GM18498 (cell line): ENCODE measurements around the gene C1orf210.

Experiments
- ATAC-seq: cut with Tn5 transposase; IDR thresholded peaks from one replicate; pipeline ENCODE4 v1.9.1; 2021; ENCODE audit warnings: mild to moderate bottlenecking, moderate library complexity; ENCODE audit not compliant: unreplicated experiment

C1orf210 gene

DNA sequence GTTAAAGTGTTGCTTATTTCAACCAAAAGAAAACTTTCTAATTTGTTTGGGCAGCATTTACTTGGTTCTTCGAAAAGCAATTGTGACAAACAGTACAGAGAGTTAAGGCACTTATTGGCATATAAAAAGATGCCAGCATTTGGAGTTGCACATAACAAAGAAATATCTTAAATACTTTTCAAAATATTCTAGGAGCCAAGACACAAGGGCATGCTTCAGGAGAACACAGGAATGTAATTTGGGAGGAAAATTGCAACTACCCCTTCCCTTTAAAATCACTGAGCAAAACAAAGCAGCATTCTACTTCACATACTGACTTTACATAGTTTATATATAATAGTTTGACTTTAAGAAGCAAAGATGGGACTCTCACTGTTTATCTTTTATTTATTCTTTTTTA is 10.8 kb upstream of the C1orf210 start:
- ATAC-seq, result no peak

DNA sequence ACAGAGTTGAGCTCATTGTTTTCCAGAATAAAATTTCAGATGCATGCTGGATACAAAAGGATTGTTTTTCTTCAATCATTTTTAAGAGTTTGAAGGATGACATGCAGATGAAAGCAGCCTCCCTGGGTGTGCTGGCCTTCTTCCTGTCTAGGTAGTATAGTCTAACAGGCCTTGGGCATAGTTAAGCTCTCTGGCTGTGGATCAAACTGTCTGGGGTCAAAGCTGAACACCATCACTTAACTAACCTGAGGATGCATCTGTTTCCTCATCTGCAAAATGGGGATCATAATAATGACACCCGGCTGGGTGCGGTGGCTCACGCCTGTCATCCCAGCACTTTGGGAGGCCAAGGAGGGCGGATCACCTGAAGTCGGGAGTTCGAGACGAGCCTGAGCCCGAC is 9.4 kb upstream of the C1orf210 start:
- ATAC-seq, result no peak

DNA sequence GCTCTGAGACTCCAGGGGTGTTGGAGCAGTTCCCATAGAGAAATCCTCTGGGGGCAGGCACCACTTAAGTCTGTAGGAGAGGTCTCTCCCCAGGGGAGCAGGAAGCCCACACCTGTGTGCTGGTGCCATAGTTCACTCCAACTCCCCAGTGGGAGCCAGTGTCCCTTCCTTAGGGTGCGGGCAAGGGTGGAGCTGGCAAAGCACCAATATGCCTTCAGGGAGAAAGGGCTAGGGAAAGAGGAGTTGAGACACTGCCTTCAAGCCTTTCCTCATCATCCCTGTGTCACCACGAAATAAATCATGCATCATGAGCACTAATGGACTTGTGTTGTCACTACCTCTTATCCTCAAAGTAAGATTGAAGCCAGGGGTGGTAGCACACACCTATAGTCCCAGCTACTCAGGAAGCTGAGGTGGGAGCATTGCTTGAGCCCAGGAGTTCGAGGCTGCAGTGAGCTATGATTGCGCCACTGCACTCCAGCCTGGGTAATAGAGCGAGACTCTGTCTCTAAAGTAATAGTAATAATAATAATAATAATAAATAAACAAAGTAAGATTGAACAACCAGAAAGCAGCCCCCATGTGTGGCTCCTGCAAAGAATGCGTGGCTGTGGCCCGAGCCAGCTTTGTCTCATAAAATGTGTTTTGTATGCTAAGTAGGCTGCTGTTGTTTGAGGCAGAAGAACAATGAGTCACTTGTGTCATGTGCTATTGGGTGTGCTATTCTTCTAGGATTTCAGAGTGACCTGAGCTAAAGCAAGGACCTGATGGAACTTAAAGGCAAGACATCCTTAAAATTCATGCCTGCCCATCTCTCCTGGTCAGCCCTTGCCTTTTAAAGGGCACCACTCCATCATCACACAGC is 8.7 kb upstream of the C1orf210 start:
- no peak for ATAC-seq

DNA sequence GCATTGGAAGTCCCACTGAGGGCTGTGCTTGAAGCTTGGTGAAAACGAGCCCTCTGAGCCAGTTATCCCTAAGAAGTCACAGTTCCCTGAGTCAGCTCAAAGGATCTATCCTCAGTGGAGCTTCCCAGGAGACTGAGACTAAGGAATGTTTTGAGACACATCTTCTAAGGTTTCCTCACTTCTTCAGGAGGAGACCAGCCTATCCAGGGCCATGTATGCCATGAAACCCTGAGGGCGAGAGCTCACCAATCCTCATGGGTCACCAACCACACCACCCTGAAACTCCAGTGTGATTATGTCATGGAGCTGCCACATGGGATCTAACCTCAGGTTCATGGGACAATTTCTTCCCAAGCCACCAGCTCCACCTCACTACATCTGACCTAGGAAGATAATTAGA is 7.8 kb upstream of the C1orf210 start:
- no peak for ATAC-seq

DNA sequence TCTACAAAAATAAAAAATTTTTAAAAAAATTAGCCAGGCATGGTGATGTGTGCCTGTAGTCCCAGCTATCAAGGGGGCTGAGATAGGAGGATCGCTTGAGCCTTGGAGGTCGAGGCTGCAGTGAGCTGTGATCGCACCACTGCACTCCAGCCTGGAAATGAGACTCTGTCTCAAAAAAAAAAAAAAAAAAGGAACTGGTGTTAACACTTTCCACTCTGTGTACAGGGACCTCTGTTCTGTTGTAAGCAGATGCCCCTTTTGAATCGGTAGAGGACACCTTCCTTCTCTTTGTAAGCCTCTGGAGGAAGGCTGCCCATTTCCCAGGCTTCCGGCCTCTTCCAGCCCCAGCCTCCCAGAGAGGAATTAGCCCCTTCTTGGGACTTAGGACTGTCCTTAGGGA is 7.3 kb upstream of the C1orf210 start:
- ATAC-seq, result no peak

DNA sequence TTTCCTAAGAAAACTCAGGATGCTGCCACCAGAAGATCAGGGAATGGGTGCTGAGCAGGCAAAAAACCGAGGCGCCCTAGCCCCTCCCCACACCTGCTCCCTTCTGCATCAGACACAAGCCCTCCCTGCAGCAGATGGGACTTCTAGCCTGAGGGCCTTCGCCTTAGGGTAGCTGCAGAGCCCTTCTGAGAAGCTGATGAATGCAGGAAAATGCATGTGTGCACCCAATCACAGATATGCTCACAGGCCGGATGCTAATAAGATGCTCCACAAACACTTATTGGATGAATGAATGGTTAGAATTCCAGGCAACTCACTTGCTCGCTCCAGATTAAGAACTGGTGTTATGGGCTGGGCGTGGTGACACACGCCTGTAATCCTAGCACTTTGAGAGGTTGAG is 6.8 kb upstream of the C1orf210 start:
- no peak for ATAC-seq

DNA sequence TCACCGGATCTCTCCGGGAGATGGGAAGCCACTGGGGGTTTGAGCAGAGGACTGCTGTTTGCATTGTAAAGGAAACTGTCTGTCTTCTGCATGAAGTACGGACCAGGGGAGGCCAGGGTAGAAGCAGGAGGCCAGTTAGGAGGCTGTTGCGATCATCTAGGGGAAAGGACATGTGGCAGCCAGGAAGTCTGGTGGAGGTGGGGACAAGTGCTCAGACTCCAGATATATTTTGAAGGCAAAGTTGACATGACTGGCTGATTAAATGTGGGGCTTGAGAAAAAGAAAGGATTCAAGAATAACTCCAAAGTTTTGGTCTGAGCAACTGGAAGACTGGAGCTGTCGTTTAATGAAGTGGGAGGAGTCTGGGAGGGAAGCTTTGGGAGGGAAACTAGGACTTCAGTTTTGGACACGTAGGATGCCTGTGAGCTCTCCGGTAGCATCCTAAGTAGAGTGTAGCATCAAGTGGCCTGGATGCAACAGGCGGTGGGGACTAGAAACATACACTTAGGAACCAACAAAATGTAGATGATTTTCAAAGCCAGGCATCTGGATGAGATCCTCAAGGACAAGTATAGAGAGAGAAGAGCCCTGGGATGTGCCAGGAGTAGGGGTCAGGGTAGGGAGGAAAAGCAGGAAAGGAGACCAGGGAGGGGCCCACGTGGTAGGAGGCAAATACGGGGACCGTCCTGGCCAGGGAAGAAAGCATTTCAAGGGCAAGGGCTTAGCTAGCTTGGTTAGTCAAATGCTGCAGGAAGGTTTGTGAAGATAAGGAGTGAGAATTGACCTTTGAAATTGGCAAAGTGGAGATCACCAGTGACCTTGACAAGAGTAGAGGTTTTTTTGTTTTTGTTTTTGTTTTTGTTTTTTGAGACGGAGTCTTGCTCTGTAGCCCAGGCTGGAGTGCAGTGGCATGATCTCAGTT is 3.7 kb upstream of the C1orf210 start:
- no peak for ATAC-seq

DNA sequence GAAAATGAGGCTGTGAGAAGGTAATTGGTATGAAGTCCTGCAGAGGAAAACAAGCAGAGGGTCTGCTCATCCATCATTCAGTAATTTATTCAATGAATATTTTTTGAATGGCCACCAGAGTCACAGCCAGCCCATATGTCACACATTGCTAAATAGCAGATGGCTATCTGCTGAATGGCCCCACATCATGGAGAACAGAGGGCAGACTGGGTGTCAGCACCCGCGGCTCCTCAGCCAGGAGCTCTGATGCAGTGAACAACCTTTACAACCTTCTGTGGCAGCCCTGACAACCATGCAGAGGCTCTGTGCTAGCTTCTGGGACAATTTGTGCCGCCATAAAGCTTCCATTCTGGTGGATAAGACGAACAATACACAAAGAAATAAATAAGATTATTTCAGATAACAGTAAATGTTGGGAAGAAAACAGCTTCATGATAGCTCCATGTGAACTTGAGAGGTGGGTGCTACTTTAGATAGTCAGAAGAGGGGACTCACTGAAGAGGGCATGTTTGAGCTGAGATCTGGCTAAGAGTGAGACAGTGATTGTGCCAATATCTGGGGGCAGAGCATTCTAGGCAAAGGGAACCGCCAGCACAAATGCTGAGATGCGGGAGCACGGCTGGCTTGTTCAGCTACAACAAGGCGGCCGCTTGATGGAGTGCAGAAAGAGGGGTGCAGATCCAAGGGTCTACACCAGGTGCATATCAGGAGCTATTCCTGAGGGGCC is 2.8 kb upstream of the C1orf210 start:
- ATAC-seq, result no peak

DNA sequence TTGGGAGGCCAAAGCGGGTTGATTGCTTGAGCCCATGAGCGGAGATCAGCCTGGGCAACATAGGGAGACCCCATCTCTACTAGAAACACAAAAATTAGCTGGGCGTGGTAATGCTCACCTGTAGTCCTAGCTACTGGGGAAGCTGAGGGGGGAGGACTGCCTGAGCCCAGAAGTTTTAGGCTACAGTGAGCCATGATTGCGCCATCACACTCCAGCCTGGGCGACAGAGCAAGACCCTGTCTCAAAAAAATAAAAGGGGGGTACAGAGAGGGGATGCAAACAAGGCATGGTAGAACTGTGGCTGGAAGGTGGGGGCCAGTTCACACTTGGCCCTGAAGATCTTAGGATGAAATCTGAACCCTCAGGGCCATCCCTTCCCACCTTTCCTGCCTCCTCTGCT is 1.2 kb upstream of the C1orf210 start:
- no peak for ATAC-seq

DNA sequence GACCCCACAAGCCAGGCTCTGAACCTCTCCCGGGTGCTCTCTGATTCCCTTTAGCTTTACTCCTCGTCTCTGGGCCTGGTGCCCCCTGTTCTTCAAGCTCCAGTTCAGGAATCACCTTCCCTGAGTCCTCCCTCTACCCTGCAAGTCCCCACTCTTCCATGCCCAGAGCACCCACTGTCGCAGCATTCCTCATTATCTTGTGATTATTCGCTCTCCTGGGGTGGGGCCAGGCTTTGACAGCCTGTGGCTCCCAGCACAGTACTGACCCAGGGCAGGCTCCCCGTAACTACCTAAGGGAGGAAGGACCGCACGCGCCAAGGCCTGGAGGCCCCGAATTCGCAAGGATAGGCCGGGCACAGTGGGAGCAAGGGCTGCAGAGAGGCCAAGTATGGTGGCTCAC is 734 bp upstream of the C1orf210 start:
- no peak for ATAC-seq

DNA sequence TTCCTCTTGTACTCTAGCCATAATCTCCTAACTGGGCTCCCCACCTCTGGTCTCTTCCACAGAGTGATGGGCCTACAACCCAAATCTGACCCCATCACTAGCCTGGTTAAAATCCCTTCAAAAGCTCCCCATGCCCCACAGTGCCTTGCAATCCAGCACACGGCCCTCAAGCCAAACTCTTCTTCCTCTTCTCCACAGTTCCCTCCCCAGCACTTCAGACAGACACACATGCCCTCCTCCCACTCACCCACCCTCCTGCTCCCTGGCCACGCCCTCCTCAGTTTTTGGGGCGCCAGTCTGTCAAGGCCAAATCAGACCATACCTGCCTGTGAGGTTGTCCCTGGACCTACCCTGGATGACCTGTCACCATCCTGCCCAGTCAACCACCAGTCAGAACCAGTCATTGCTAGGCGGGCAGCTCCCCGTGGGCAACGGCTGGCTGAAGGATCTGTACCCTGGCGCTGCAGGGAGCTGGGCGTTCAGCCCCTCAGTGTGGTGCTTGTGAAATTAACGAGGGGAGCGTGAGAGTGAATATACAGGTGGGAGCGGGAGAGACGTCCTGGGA is 753 bp downstream of the C1orf210 start:
- ATAC-seq, result no peak

DNA sequence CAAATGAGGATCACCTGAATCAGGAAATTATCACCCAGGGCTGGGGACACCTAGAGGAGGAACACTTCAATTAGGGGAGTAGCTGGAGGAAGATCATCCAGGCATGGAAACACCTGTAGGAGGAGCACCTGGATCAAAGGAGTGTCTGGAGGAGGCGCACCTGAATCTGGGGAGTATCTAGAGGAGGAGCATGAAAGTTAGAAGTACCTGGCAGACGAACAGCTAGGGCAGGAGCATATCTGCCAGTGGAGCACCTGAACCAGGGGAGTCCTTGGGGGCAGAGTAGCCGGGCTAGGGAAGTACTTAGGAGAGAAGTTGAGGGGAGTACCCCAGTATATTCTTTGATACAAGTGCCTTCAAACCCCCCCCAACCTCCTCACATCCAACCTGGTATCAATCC is 1.3 kb downstream of the C1orf210 start:
- ATAC-seq, result no peak

DNA sequence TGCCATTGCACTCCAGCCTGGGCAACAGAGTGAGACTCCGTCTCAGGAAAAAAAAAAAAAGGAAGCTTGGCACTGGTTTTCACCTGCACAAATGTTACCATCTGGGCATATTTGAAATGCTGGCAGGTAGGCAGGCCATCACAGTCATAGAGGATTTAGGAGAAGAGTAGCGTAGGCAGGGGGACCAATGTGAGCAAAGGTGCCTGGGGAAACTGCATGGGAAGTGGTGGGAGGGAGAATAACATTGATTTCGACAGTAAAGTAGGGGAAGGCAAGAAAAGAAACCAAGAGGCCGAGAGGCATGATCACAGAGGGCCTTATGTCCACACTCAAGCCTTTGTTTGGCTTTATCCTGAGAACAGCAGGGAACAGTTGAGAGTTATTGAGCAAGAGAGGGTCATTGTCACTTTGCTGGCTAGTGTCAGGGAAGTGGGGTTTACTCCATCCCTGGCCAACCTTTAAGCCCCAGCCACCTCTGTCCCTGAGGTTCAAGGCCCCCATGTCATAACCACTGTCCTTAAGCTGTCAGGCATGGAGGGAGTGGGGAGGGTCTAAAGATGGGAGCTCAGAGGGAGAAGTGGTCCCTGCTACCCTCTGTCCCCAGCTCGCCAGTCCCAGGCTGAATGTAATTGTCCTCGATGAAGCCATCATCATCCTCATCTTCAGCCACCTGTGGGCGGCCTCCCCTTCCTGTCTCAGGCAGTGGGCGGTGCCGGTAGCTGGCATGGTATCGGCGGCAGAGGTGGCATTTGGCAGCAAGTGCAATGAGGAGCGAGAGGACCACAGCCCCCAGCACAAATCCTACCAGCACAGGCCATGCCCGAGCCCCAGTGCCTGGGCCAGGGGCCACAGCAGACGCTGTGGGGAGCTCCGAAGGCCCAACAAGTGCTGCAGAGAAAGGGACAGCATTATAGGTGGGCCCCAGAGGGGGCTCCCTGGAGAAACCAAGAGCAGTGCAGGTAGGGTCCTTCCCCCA is 2.9 kb downstream of the C1orf210 start:
- ATAC-seq, result no peak

DNA sequence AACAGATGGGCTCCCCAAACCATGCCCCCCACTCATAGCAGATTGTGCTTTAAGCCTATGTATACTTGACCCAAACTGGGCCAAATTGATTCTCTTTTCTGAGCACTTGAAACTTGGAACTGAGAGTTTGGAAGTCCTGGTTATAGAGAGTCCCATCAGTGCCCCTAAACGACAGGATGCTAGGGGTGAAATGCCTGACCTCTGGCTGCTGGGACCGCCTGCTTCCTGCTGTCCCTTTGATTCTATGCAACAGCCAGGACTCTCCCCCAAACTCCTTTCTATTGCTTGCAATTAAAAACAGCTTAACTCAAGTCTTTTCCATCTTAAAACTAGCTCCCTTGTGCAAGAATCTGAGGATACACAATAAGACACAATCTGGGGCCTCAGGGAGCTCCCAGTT is 4.7 kb downstream of the C1orf210 start:
- ATAC-seq, result no peak

DNA sequence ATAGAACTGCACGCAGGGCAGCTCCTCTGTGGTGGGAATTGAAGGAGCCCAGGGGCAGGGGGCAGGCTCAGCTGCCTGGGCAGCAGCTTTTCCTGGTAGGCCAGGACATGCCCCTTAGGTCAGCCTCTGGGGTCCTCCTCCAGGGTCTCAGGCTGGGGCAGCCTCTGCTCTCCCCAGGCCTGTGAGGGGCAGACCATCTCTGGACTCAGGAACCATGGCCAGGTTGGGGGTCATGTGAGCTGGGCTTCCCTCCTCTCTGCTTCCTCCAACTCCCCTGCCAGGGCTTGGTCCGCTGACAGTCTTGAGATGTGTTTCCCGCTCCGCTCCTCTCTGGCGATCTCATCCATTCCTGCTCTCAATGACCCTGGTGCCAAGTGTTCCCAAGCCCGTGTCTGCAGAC is 5.7 kb downstream of the C1orf210 start:
- ATAC-seq, result no peak

DNA sequence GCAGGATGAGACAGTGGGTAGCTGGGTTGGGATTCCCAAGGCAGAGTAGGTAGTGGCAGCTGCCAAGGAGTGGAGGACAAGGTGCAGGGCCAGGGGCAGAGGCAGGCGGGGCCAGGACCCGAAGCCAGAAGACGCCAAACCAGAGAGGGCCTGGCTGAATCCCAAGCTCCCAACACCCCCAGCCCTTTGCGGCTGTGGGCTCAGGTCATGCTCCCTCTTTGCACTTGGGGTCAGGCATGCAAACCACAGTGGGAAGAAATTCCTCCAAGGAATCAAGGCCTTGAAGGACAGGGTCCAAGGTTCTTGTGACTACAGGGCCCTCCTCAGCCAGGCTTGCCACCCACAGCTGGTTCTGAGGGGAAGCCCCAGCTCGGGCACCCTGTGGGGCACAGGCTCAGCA is 6.2 kb downstream of the C1orf210 start:
- no peak for ATAC-seq

DNA sequence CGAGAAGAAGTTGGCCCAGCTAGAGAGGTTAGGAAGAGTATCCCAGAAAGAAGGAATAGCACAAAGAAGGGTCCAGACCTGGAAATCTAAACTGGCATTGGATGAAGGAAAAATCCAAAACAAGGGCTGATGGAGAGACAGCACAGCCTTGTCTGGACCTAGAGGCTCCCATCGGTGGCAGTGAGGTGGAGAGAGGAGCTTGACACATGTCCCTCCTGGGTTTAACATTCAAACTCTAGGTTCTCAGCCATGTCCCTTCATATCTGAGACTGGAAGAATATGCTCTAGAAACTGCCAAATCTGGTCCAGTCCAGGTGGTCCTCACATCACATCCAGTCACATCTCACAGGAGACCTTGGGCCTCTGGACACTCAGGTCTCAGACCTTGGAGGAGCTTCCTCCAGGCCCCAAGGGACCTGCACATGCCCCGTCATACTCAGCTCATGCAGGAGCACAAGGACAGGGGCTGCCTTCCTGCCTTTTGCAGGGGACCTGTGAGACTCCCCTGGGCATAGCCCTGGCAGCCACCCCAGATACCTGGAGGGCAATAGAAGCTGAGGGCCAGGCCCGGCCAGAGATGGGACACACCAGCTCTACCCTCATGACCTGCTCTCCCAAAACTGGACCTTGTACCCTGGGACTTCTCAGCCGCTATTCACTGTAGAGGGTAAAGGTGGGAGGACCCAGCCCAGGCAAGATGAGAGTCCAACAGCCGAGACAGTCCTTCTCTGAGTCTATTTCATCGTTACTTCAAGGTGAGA is 8.1 kb downstream of the C1orf210 start:
- no peak for ATAC-seq

DNA sequence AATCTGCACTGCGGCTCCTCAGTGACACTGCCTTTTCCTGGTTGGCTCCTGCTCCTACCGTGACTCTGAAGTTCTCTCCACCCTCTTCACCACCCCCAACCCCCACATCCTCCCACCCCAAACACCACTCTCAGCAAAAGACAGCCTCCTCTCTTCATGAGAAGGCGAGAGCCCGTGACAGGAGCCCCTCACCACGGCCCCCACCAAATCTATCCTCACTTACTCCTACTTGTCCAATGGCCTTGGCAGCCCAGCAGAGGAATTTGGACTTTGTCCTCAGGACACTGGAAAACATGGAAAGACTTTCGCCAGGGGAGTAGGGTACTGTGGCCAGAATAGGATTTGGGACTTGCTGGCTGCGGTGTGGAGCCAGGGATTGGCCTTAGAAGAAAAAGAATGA is 8.7 kb downstream of the C1orf210 start:
- ATAC-seq, result no peak
